HL-60 (cell line): ENCODE data around the gene EHHADH.

Experiments
- DNase-seq, 2 experiments: peaks; one replicate each; pipeline ENCODE4 v3.0.0-alpha.2; 2010 to 2020; ENCODE audit warnings: low read depth in 1 of 2, low spot score in 1 of 2
- H3K27ac ChIP-seq: fragments of 250-450 bp; sonication (Bioruptor Pico); replicated peaks from 2 replicates; pipeline ENCODE4 v1.5.1; 2020; ENCODE audit warnings: mild to moderate bottlenecking, moderate library complexity
- H3K27me3 ChIP-seq: fragments of 250-450 bp; sonication (Bioruptor Pico); 2 replicates; pipeline ENCODE4 v1.5.1; 2021; ENCODE audit warnings: mild to moderate bottlenecking, moderate library complexity; ENCODE audit not compliant: insufficient read depth, poor library complexity, severe bottlenecking
- H3K4me3 ChIP-seq: replicated peaks from 2 replicates; pipeline ENCODE4 v1.5.1; 2011; ENCODE audit warnings: mild to moderate bottlenecking, control low read depth, low read length; ENCODE audit not compliant: insufficient read depth
- GABPA ChIP-seq: IDR thresholded peaks from 2 replicates; pipeline ENCODE4 v1.6.1; 2012; ENCODE audit warnings: low read depth
- POLR2AphosphoS5 ChIP-seq: IDR thresholded peaks from 2 replicates; pipeline ENCODE4 v1.6.1; 2012; ENCODE audit warnings: low read depth
- REST ChIP-seq: IDR thresholded peaks from 2 replicates; pipeline ENCODE4 v1.6.1; 2012; ENCODE audit warnings: low read depth; ENCODE audit not compliant: insufficient replicate concordance
- SPI1 ChIP-seq: IDR thresholded peaks from 2 replicates; pipeline ENCODE4 v1.6.1; 2012; ENCODE audit warnings: low read depth, mild to moderate bottlenecking, borderline replicate concordance
- TF ChIP-seq, protein P1 (sequence below): IDR thresholded peaks from one replicate; pipeline ENCODE4 v1.5.1; 2011; ENCODE audit warnings: low read length, control low read depth, inconsistent platforms; ENCODE audit not compliant: insufficient read depth

EHHADH gene

DNA sequence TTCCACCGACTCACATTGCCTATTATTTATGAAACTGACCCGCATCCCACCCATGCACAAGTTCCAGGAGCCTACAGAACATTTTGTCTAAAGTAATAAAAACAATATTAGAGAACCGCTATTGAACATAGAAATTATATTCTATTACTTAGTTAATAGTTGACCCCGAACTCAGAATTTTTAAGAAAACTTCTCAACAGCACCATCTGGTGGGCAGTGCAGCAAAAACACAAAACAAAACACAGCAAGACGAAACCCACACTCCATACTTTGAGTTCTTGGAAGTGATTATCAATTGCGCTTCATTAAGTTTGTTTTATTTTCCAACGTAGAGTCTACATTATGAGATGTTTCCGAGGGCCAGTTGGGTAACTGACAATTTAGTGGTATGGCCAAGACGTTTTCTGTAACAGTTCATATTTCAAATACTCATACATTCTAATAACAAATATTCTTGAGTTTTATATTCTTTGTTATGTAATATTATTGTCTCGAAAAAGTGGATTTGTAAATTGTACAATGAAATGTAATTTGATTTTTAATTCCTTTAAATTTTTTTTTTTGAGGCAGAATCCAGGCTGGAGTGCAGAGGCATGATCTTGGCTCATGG, 77.0 kb downstream of the EHHADH start:
- Histone ChIP-seq H3K27ac (no peak overlapping the region), H3K27me3 (no peaks in the 10 kb centered on the region), H3K4me3 (no peak overlapping the region)
- TF ChIP-seq GABPA (no peak), POLR2AphosphoS5 (no peak), SPI1 (no peak)
- TF ChIP-seq, protein P1, sequence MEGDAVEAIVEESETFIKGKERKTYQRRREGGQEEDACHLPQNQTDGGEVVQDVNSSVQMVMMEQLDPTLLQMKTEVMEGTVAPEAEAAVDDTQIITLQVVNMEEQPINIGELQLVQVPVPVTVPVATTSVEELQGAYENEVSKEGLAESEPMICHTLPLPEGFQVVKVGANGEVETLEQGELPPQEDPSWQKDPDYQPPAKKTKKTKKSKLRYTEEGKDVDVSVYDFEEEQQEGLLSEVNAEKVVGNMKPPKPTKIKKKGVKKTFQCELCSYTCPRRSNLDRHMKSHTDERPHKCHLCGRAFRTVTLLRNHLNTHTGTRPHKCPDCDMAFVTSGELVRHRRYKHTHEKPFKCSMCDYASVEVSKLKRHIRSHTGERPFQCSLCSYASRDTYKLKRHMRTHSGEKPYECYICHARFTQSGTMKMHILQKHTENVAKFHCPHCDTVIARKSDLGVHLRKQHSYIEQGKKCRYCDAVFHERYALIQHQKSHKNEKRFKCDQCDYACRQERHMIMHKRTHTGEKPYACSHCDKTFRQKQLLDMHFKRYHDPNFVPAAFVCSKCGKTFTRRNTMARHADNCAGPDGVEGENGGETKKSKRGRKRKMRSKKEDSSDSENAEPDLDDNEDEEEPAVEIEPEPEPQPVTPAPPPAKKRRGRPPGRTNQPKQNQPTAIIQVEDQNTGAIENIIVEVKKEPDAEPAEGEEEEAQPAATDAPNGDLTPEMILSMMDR: peak; percentile 28
- DNase-seq: peak in 1 of 2 experiments; percentile 42

DNA sequence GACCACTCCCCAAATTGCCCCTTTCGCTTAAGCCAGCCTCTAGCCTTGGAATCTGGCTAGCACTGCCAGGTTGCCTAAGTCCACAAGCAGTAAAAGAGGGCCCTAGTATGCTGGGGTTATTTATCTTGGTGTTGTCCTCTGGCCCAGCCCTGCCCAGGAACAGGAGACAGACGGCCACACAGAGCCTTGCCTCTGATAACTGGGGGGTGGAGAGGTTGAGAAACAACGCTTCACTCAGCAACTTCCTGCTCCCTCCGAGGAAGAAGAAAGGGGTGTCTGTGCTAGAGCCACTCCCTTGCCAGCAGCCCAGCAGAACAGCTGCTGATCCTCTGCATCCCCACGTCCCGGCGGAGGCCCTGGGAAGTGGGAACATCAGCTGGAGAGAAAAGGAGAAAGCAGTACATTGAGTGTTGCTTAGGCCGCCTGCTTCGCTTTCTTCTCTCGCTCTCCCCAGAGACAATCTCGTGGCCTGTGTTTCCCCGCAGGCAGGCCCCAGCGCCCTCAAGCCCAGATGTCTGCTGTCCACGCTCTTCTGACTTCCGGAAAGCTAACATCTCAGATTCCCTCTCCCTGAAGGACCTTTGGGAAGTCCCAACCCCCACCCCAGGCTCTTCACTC, 78.4 kb downstream of the EHHADH start:
- Histone ChIP-seq H3K27me3 (no peaks in the 10 kb centered on the region), H3K27ac (peak overlapping the region; percentile 77), H3K4me3 (no peak overlapping the region)
- peak; percentile 46 to 87 for DNase-seq
- TF ChIP-seq, protein P1: no peak
- no peak; the same call in 1 of the 2 replicates for TF ChIP-seq GABPA
- TF ChIP-seq REST: no peak
- TF ChIP-seq POLR2AphosphoS5: peak; percentile 62; the same call in 1 of the 2 replicates
- no peak for TF ChIP-seq SPI1

DNA sequence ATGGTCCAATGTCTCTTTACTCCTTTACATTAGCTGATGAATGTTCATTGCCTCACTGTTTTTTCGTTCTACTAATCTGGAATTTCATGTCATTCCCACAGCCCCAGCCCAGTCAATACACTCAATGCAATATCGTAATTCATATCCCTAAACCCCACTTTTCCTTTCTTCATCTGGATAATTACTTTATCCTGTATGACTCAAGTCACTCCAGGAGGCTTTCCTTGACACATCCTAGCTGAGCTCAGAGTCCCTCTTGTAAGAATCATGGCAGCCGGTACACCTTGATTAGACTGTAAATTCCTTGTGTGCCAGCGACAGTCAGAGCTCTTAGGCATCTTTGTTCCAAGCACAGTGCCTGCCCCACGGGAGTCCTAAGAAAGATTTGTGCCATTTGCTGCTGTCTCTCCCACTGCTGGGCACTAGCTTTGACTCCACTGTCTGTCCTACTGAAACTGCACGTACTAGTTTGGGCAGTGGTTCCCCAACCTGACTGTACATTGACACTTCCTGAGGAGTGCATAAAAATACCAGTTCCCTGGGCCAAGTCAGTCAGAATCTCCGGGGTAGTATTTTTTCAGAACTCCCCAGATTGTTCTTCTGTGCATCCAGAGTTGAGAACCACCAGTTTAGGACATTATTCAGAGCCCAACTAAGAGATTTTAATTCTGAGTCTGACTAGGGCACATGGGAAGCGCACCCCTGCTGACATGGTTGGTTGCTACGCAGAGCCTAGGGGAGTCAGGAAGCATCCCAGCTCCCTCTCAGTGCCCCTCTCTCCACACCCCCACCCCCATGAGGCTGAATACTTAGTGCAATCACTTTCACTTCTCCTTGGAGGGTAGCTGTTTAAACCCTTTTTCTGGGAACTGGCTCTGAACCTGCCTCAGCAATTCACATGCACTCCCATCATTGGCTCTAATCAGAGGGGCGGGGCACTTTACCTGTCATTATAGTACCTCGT, 81.5 kb downstream of the EHHADH start:
- Histone ChIP-seq H3K27me3 (no peaks in the 10 kb centered on the region), H3K27ac (no peak overlapping the region), H3K4me3 (no peak overlapping the region)
- TF ChIP-seq SPI1 (no peak), REST (no peak)
- no peak for DNase-seq
